NCI-H1417 (cell line): Measurements from ENCODE around the gene KLRF2.
A peak's percentile ranks its signal among the peaks of the same experiment; 100 is the strongest.
"Not testable (repeated sequence)": the region's sequence is repeated elsewhere in the genome, so short reads cannot be mapped to it uniquely, and the experiment has no call there.

Experiments used
- DNase-seq, 3 experiments: peaks; one replicate each; lab custom pipeline; 2025; lab: John Stamatoyannopoulos, UW

KLRF2 gene, protein sequence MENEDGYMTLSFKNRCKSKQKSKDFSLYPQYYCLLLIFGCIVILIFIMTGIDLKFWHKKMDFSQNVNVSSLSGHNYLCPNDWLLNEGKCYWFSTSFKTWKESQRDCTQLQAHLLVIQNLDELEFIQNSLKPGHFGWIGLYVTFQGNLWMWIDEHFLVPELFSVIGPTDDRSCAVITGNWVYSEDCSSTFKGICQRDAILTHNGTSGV

DNA sequence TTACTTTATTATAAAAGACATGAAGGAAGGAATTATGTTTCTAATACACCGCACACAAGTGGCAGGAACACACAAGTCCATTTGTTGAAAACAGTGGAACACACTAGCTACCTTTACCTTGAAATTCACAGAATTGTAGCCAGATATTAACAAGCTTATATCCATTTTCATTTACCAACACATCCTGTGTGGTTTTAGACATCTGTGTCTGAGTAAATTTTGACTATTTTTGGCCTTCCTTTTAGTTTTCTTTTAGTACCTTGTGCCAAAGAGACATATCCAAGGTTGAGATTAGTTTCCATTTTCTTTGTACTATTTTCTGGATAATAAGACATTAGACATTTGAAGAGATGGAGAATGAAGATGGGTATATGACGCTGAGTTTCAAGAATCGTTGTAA lies at the start of gene KLRF2:
KLRF2 (plus strand) TSS at position 244 of the 400 bp plus-strand sequence; CDS start at position 351, 107 bp downstream.
- no peak for DNase-seq

DNA sequence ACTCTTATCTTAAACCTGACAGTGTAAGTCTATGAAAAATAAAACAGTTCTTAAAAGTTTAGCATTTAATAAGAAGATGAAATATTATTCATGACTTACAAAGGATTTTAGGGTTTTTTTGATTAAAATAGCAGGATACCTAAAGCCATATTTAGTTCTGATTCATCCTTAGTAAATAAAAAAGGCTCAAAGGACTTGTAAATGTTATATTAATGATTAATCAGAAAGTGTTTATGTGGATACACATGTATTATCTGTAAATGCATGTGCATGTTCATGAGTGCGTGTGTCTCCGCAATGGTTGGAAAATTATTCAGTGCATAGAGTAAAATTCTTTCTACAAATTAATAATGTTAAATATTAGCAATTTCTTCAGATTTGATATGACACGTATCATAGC lies 49.6 kb upstream of the KLRF2 start:
- DNase-seq, result no peak

DNA sequence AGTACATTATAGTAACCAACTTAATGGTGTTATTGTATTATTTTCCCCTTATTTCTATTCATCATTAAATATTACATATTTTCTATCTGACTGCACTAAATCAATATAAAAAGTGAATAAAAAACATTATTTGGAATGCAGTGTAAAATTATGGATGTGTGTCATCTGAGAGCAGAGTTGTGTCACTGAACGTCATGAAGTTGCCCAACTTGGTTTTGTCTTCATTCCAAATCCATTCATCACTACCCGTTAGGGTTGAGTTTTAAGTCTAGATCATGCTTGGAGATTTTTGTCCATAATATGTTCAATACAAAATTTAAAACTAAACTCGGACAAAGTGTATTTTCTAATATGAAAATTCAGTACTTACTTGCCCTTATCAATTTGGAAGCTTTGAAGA lies 37.9 kb upstream of the KLRF2 start:
- DNase-seq, result no peak

DNA sequence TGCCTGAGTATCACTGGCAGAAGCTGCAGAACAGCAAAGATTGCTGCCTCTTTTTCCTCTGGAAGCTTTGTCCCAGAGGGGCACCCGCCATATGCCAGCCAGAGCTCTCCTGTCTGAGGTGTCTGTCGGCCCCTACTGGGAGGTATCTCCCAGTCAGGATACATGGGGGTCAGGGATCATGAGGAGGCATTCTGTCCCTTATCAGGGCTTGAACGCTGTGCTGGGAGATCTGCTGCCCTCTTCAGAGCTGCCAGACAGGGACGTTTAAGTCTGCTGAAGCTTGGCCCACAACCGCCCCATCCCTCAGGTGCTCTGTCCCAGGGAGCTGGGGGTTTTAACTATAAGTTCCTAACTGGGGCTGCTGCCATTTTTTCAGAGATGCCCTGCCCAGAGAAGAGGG lies 32.4 kb upstream of the KLRF2 start:
- DNase-seq, result no peak

DNA sequence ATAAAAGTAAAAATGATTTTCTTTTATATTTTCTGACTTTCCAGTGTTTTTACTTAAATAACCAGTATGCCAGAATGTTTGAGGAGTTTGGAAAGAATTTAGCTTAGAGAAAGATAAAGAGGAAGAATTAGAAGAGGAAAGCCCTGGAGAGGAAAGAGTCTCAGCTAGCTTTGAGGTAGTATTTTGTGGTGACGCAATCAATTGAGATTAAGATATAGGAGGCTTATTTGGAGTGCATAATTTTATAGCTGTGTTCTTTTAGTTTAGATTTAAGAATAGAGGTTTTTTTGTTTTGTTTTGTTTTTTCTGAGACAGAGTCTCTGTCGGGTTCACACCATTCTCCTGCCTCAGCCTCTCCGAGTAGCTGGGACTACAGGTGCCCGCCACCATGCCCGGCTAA lies 30.2 kb upstream of the KLRF2 start:
- no peak for DNase-seq

DNA sequence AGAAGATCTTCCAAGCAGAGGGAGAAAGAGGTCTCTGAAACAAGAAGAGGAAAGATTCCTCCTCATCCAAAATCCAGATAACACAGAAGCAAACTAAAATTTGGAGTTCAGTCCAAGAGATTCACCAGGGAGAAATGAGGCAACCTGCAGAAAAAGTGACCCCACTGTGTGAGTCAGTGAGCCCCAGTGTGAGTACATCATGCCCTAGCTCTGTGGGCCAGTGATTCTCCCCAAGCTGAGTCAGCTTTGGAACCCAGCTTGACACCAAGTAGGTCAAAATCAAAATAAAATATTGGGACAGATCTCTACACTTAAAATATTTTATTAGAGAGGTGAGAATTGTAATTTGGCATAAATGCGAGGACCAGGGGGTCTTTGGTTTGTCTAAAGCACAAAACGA lies 29.4 kb upstream of the KLRF2 start:
- no peak for DNase-seq

DNA sequence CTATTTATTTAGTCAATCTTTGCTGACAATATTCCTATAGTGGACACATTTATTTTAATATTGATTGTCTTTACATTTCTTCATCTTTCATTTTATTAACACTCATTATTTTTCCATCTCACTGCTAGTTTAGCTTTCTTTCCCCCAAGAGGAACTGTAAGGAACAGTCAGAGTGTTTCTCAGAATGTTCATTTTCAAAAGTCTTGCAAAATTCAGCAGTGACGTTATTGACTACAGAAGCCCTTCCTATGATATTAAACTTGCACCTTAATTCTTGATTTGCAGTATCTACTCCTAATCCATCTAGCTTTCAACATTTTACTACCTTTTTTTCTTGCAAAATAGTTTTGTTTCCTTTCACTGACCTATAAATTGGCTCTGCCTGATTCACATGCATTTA lies 25.1 kb upstream of the KLRF2 start:
- DNase-seq, result no peak

DNA sequence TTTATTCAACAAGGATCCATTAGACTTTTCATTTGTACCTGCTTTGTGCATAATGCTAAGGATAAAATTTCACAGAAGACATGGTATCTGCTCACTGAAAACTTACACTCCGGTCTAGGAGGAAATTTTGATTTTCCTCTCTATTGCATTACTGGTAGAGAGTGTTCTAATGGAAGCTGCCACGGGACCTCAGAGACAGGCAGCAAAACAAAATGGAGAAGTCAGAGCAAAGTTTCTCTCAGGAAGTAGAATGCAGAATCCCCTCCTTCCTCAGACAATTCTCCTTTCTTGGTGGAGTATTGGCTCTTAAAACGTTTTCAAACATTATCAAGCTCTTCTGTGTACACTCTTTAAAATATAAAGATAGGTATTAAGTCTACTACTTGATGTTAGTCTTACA lies 24.4 kb upstream of the KLRF2 start:
- DNase-seq, result no peak

DNA sequence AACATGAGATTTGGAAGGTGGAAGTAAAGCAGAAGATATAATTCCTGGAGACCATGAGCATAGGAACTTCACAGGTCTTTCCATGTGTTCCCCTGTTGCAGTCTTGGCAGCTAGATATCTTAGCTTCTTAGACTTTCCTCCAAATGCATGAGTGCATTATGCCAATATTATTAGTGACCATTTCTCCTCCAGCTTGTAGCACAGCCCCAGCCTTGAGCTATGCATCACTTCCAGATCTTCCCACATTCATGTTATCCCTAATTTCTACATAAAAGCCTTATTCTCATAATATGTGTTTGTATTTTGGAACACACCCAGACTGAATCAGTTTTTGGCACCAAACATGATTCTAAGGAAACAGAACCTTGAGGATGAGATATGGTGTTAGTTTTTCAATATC lies 23.2 kb upstream of the KLRF2 start:
- no peak for DNase-seq

DNA sequence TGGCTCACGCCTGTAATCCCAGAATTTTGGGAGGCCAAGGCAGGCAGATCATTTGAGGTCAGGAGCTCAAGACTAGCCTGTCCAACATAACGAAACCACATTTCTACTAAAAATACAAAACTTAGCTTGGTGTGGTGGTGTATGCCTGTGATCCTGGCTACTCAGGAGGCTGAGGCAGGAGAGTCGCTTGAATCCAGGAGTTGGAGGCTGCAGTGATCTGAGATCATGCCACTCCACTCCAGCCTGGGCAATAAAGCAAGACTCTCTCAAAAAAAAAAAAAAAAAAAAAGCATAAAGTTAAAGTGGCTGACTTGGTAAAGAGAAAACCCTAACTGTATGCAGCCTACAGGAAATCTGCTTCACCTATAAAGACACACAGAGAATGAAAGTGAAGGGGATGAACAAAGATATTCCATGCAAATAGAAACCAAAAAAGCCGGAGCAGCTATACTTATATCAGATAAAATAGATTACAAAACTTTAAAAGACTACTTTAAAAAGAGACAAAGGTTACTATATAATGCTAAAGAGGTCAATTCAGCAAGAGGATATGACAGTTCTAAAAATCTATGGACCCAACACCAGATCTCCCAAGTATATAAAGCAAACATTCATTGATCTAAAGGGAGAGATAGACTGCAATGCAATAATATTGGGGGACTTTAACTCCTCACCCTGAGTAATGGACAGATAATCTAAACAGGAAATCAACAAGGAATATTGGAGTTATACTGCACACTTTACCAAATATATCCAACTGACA lies 16.2 kb upstream of the KLRF2 start:
- no peak for DNase-seq

DNA sequence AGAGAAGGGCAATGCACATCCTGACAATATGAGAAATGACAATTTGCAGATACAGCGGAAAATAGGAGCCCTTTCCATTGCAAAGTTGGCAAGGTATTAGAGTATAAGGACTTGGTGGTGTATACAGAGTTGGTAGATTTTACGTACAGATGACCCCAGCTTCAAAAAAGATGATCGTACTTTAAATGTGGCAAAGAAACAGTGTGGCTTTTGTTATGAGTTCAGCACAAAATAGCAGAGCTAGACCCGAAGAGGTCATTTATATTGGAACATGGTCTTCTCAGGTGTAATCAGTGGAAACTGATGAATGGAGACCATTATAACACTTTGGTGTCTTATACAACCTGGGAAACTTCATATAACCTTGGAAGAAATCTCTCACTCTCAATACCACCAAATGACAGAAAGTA lies 14.4 kb upstream of the KLRF2 start:
- DNase-seq, result no peak

DNA sequence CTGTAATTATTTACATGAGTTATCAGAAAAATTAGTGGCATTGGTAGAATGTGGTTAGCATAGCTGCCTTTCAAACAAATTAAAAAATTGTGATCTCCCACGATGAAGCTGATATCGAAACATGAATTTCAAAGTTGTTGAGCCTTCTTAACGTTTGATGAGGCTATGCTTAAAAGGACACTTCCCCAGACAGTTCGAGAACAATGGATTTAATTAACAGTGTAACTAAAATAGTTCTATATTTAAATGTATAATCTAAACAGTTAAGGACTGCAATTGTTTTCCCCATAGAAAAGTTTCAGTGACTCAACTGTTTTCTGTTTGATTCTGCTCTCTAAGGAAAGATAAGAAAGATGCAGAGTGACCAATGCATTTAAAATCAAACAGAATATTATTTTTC lies 13.8 kb upstream of the KLRF2 start:
- no peak for DNase-seq

DNA sequence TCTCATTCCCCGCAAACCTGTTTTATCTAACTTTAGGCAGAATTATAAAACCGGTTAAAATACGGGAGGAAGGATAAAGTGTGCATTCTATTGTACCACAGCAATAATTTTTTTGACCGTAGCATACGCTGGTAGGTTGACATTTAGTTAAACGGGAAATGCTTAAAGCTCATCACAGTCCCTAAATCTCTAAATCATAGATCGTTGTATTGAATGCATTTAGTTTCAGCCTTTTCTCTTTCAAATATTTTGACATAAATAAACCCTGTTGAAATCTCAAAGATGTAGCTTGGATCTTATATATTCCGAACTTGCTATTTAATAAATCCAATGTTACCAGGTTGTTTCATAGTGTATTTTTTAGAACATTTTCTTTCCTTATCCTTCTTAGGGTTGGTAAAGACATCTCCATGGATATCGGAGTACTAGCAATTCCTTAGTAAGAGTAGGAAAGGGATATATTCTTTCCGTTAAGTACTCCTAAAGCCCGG lies 12.9 kb upstream of the KLRF2 start:
- no peak for DNase-seq

DNA sequence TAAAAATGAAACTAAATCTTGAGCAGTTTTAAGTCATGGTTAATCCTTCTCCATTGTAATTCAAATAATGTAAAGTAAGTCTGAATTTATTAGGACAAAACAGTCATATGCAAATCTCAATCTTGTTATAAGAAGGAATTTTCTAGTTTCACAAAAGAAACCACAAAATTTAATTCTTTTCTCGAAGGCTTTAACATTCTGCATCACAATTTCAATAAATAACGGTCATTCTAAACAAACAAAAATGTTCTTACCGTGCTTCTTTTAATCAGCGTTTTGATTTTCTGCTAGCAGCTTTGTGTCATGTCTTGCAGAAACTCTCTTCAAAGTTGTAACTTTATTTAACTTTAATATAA lies 12.4 kb upstream of the KLRF2 start:
- DNase-seq, result no peak

DNA sequence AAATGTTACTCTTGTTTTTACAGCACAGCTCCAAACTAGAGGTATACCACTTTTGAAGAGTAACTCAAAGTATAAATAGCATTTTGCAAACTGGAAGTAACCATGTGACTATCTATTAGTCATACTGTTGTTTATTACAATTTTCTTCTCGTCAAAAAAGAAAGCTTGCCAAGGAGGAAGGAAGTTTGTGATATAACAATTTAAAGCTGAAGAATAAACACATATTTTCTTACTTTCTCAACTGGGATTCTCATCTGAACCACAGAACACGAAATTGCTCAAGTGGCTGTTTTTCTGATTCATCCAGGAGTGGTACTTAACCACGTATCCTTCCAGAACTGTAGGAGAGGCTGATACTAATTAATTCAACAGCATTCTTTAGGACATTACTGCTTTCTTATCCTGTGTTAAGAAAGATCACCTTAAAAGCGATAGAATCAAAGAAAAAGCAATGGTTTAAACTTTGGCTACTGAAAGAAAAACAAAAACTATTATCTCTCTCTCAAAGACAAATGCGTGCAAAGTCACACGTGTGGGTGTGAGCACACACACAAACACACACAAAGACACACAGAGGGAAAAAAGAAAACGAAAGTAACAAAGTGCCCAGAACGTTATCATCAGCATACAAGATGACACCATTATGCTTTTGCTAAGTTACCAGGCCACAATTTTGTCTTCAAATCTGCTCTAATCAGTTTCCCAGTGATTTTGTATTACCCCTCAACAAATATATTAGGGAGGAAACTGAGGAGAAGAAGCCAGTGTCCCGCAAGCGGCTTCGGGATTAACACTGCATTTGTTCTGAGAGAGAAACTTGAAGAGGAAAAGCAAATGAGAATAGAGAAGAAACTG lies 11.8 kb upstream of the KLRF2 start, which contains the start of gene CLEC2B:
CLEC2B (minus strand) TSS at position 48 of the 855 bp plus-strand sequence.
- DNase-seq, result peak in 1 of 3 experiments; percentile 27

DNA sequence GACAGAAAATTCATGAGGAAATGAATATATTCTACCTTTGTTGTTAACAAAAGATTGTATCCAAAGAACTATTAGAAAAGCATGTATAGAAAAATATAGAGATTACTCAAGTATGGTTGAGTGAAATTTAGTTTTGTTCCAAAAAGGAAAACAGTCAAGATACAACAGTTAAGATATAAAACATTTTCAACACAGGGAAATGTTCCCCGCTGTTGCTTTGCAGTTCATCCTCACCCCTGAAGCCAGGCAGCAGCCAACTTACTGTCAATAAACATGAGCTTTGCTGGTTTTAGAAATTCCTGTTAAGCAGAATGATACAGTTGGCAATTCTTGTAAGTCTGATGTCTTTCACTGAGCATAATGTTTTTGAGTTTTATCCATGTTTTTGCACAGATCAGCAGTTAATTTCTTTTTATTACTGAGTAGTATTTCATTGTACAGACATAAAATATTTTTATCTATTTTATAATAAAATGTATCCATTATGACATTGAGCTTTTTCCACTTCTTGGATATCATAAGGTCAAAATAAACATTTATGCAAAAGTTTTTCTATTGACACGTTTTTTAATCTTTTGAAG lies 10.9 kb upstream of the KLRF2 start:
- DNase-seq, result no peak

DNA sequence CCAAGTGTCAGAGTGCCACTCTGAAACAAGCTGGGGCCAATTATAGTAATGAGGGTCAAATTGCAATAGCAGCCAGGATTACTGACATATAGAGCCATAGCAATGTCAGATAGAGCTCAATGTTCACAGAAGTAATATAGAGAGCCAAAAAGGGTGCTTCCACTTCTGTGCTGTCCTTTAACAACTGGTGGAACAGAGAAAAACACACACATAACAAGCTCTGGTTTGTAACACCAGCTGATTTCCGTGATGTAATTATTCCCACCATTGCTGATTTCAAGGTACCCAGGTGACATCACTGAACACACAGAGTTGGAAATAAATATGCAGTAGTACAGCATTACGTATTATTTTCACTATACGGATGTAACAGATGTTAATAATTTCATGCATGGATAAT lies 9.1 kb upstream of the KLRF2 start:
- no peak for DNase-seq

DNA sequence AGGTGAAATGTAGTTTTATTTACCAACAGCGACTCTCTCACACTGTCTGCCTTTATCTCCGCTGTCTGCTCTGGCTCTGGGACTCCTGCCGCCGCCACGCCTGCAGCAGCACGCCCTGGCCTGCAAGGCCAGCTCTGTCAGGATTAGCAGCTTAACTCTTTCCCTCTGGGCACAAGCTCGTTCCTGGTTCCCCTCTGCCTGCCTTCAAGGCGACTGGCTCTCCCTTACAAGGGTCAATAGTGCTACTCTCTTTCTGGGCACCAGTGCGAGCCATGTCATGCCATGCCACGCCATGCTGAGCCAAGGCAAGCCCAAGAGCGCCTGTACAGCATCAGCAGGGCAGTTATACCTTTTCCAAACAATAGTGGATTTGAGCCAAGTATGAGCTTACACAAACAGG lies 8.5 kb upstream of the KLRF2 start:
- DNase-seq, result no peak

DNA sequence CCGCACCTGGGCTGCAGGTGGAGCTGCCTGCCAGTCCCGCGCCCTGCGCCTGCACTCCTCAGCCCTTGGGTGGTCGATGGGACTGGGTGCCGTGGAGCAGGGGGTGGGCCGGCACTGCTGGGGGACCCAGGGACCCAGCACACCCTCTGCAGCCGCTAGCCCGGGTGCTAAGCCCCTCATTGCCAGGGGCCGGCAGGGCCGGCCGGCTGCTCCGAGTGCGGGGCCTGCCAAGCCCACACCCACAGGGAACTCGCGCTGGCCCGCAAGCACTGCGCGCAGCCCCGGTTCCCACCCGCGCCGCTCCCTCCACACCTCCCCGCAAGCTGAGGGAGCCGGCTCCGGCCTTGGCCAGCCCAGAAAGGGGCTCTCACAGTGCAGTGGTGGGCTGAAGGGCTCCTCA lies 5.2 kb upstream of the KLRF2 start:
- DNase-seq, result not testable (repeated sequence)

DNA sequence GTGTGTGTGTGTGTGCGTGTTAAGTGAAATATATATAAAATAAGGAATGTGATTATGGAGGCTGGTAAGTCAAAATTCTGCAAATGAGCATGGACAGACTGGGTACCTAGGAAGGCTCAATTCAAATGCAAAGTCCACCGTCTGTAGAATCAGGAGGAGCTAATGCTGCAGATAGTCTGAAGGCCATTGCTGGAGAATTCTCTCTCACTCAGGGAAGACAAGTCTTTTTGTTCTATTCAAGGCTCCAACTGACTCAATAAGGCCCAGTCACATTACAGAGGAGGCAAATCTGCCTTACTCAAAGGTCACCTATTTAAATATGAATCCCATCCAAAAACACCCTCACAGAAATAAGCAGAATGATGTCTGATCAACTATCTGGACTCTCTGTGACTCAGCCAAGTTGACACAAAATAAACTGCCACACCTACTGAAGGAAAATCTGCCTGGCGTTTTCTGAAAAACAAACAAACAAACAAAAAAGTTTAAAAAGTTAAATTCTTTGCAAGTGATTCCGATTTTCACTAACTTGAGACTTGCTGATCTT lies 684 bp upstream of the KLRF2 start:
- DNase-seq, result no peak

DNA sequence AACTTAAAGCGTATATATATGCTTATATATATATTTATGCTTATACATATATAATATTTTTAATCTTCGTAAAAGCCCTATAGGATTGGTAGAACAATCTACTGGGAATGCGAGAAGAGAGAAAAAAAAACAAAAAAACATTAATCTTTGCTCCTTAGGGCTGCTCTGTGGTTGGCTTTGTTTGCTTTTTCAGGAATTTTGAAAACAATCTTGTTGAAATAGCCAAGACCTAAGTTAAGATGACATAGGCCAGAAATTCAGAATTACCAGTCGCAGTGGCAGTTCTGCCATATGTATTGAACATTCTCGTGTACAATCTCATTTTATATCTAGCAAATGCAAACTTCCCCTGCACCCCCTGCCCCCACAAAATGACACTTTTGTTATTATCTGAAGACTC lies 699 bp downstream of the KLRF2 start:
- DNase-seq, result no peak

DNA sequence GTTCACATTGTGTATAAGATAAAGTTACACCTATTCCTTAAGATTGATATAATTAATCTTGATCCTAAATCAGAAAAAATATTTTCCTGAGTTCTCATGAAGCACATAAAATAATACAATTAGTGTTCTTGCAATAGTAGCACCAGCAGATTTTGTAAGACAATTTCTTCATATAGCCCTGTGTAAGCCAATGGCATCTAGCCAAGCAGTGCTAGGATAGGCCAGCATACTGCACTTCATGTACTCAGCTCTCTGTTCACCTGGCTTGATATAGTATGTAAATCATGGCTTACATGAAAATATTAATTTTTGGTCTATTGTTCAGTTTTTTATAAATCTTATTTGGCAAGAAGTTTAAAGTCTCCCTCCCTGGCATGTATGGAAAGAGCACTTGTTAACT lies 1.9 kb downstream of the KLRF2 start:
- no peak for DNase-seq
